Measurements from ENCODE around the gene BDKRB2.

BDKRB2 gene

GRCh38 chr14:96255501-96256366 lies 51.1 kb downstream of the BDKRB2 start, which contains the start of gene BDKRB1:
BDKRB1 (plus strand) TSS chr14:96256210; CDS start chr14:96263683, 7,473 bp downstream.
- no peak for DNase-seq

GRCh38 chr14:96256407-96256806 lies 51.8 kb downstream of the BDKRB2 start:
- no peak for DNase-seq

- no peak for DNase-seq
Observed at GRCh38 chr14:96257056-96257455, 52.4 kb downstream of the BDKRB2 start.

- no peak for DNase-seq
Observed at GRCh38 chr14:96257900-96258299, 53.3 kb downstream of the BDKRB2 start.

- DNase-seq = no peak
Observed at GRCh38 chr14:96260341-96260821, 55.7 kb downstream of the BDKRB2 start.

- DNase-seq = no peak
Observed at GRCh38 chr14:96261053-96261452, 56.4 kb downstream of the BDKRB2 start.

- no peak for DNase-seq
Observed at GRCh38 chr14:96261772-96262655, 57.4 kb downstream of the BDKRB2 start.

GRCh38 chr14:96263347-96264199 lies 58.9 kb downstream of the BDKRB2 start:
- DNase-seq = no peak

GRCh38 chr14:96264200-96264553 lies 59.5 kb downstream of the BDKRB2 start:
- no peak for DNase-seq

- no peak for DNase-seq
Observed at GRCh38 chr14:96264853-96265252, 60.2 kb downstream of the BDKRB2 start.

- no peak for DNase-seq
Observed at GRCh38 chr14:96265383-96266095, 60.9 kb downstream of the BDKRB2 start.

- DNase-seq = no peak
Observed at GRCh38 chr14:96267336-96267735, 62.7 kb downstream of the BDKRB2 start.

- DNase-seq = no peak
Observed at GRCh38 chr14:96267916-96268315, 63.3 kb downstream of the BDKRB2 start.

GRCh38 chr14:96268431-96269358 lies 64.1 kb downstream of the BDKRB2 start:
- no peak for DNase-seq

- DNase-seq = no peak
Observed at GRCh38 chr14:96269359-96269710, 64.7 kb downstream of the BDKRB2 start.

GRCh38 chr14:96270565-96271420 lies 66.2 kb downstream of the BDKRB2 start:
- no peak for DNase-seq

GRCh38 chr14:96271421-96271762 lies 66.8 kb downstream of the BDKRB2 start:
- no peak for DNase-seq

GRCh38 chr14:96272777-96273473 lies 68.3 kb downstream of the BDKRB2 start:
- no peak for DNase-seq

GRCh38 chr14:96273629-96274028 lies 69.0 kb downstream of the BDKRB2 start:
- DNase-seq = no peak

Data from activated naive CD4-positive, alpha-beta T cell treated with anti-CD3 and anti-CD28 coated beads, Interleukin-2, amount 50 U/mL, for 16 hours (primary cell).